Adrenal gland (tissue), 12 donors: Measurements from ENCODE around the gene GPSM1. TPM values are rescaled to one million over a fixed set of nuclear protein-coding genes. Genes with fewer than 3 reads are reported as not detected.
A peak's percentile ranks its signal among the peaks of the same experiment; 100 is the strongest.

Experiments used
- DNase-seq, 7 donors: peaks; one replicate each; pipeline ENCODE4 v3.0.0-alpha.2; 2019 to 2020
- H3K27ac ChIP-seq, 5 donors: fragments of 200-600 bp; sonication (generic) in 4 of 5; 1 replicate in 3 of 5; 2 replicates in 2 of 5; pipeline versions ENCODE4 v1.5.1 to v1.8.0; 2016 to 2020; ENCODE audit warnings: mild to moderate bottlenecking in 1 of 5
- H3K27me3 ChIP-seq: fragments of 200-600 bp; 2 replicates; pipeline ENCODE4 v1.8.0; 2021
- H3K36me3 ChIP-seq, 2 donors: fragments of 200-600 bp; replicated peaks in 1 of 2; 1 replicate in 1 of 2; 2 replicates in 1 of 2; pipeline versions ENCODE4 v1.5.1 to v1.8.0; 2018 to 2022
- H3K4me1 ChIP-seq, 2 donors: fragments of 200-600 bp; replicated peaks in 1 of 2; 1 replicate in 1 of 2; 2 replicates in 1 of 2; pipeline versions ENCODE4 v1.5.1 to v1.8.0; 2018 to 2021
- H3K4me3 ChIP-seq, 4 donors: fragments of 200-600 bp; sonication (generic) in 3 of 4; one replicate each; pipeline ENCODE4 v1.5.1; 2016 to 2018
- H3K9me3 ChIP-seq, 3 donors: fragments of 200-600 bp; sonication (generic) in 1 of 3; replicated peaks in 1 of 3; 1 replicate in 2 of 3; 2 replicates in 1 of 3; pipeline versions ENCODE4 v1.5.1 to v1.8.0; 2016 to 2021
- POLR2A ChIP-seq, 2 donors: fragments of 450-650 bp; IDR thresholded peaks; one replicate each; pipeline ENCODE4 v1.6.1; 2017; ENCODE audit warnings: antibody characterized with exemption in 2 of 2, mild to moderate bottlenecking in 2 of 2, moderate library complexity in 1 of 2
- WGBS, 4 donors: extraction: QIAGEN DNeasy Blood & Tissue Kit in 2 of 4; methylation state at CpG; one replicate each; pipeline versions ENCODE4 v1.1.5 to v1.1.7; 2013 to 2017; 5-methylcytosine and 5-hydroxymethylcytosine counted together
- intact Hi-C, 2 donors: fragments of 100-400 bp; cut with DNase I; formaldehyde crosslinking; loops; one replicate each; pipeline versions ENCODE4 v1.14.1 to v1.15.0; 2022 to 2023
- polyA plus RNA-seq, 3 donors: library from polyadenylated mRNA; stranded (reverse); fragments of 200-250 nt in 2 of 3; fragments of 350-450 nt in 1 of 3; fragmentation: Illumina TruSeq in 1 of 3; extraction: RNeasy Lipid Tissue Mini Kit (QIAGEN cat#74804) in 1 of 3; gene quantifications; one replicate each; pipeline ENCODE4 v1.2.3, GENCODE V29; 2013 to 2014
- total RNA-seq, 9 donors: library from RNA; depleted of rRNA in 4 of 9; stranded (reverse); fragments of >200 nt in 4 of 9; fragments of 120-200 nt in 1 of 9; fragmentation: NEBNext Ultra II Directional in 1 of 9; extraction: Animal tissue kit (Norgen Biotek cat#: 25700) in 1 of 9; gene quantifications; one replicate each; pipeline versions ENCODE4 v1.1.0 to v1.2.4, GENCODE V29; 2013 to 2023
- TF ChIP-seq, protein P1 (sequence below), 6 experiments: fragments of 450-650 bp in 4 of 6; fragments of 200-600 bp in 2 of 6; sonication (generic) in 1 of 6; IDR thresholded peaks; 1 replicate in 5 of 6; 2 replicates in 1 of 6; pipeline versions ENCODE4 v1.5.1 to v1.8.0; 2016 to 2021; ENCODE audit warnings: antibody characterized with exemption in 6 of 6, mild to moderate bottlenecking in 2 of 6, moderate library complexity in 1 of 6
- donor health status: healthy with polysubstance abuse.
- donor health status: Bipolar disorder and iron deficiency.
- donor health status: DM: yes; HTN: yes; CAD: no.
- donor health status: DM: no; HTN: no; CAD: no.
- donor health status: DM: no; HTN: no; CAD: no.
- donor health status: DM: yes; HTN: yes; CAD: no.

Gene GPSM1
- total and polyA plus RNA-seq, 12 donors, result 2.9 to 50.4 (median 17.2) TPM

GRCh38 chr9:136352682-136353081 lies 25.3 kb downstream of the GPSM1 start:
- Histone ChIP-seq H3K36me3 (no peaks in the 10 kb centered on the region), H3K4me1 (peaks cover 0 to 14% of the 10 kb centered on the region in 2 donors), H3K4me3 (no peak overlapping the region), H3K27me3 (no peaks in the 10 kb centered on the region), H3K9me3 (no peaks in the 10 kb centered on the region), H3K27ac (no peak overlapping the region)
- no peak for DNase-seq
- intact Hi-C loops, result no loop called here
- 88 to 89% (median 88%) methylated on average over 13 to 16 of the region's 16 CpGs for WGBS, 4 donors
- TF ChIP-seq, protein P1, sequence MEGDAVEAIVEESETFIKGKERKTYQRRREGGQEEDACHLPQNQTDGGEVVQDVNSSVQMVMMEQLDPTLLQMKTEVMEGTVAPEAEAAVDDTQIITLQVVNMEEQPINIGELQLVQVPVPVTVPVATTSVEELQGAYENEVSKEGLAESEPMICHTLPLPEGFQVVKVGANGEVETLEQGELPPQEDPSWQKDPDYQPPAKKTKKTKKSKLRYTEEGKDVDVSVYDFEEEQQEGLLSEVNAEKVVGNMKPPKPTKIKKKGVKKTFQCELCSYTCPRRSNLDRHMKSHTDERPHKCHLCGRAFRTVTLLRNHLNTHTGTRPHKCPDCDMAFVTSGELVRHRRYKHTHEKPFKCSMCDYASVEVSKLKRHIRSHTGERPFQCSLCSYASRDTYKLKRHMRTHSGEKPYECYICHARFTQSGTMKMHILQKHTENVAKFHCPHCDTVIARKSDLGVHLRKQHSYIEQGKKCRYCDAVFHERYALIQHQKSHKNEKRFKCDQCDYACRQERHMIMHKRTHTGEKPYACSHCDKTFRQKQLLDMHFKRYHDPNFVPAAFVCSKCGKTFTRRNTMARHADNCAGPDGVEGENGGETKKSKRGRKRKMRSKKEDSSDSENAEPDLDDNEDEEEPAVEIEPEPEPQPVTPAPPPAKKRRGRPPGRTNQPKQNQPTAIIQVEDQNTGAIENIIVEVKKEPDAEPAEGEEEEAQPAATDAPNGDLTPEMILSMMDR (IDR thresholded peaks at IDR 0.05), result no peak
- TF ChIP-seq POLR2A (IDR thresholded peaks at IDR 0.05), result no peak

DNA sequence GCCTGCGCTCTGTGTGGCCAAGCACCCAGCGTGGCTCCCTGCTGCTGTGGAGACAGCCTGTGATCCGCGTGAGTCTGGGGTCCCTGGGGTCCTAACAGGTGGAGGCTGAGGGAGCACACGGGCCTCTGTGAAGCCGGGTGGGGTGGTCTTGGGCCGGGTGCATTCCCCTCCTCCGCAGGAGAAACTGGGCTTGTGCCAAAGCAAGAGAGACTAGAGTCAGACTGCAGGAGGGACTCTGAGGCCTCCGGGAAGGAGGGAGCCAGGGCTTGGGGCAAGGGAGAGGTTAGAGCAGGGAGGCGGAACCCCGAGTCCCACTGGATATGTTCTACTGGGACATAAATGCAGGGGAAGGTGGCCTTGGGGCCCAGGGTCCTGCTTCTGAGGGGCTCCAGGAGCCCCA lies 25.7 kb downstream of the GPSM1 start:
- DNase-seq, result no peak
- H3K36me3 ChIP-seq, result no peaks in the 10 kb centered on the region
- no peak for TF ChIP-seq POLR2A (IDR thresholded peaks at IDR 0.05)
- TF ChIP-seq, protein P1 (IDR thresholded peaks at IDR 0.05), result no peak
- WGBS, 4 donors, result 89 to 91% (median 91%) methylated on average over 8 to 11 of the region's 11 CpGs
- peaks cover 0 to 16% of the 10 kb centered on the region in 2 donors for H3K4me1 ChIP-seq
- H3K9me3 ChIP-seq, result no peaks in the 10 kb centered on the region
- H3K27me3 ChIP-seq, result no peaks in the 10 kb centered on the region
- H3K4me3 ChIP-seq, result no peak overlapping the region
- intact Hi-C loops, result no loop called here
- H3K27ac ChIP-seq, result no peak overlapping the region

DNA sequence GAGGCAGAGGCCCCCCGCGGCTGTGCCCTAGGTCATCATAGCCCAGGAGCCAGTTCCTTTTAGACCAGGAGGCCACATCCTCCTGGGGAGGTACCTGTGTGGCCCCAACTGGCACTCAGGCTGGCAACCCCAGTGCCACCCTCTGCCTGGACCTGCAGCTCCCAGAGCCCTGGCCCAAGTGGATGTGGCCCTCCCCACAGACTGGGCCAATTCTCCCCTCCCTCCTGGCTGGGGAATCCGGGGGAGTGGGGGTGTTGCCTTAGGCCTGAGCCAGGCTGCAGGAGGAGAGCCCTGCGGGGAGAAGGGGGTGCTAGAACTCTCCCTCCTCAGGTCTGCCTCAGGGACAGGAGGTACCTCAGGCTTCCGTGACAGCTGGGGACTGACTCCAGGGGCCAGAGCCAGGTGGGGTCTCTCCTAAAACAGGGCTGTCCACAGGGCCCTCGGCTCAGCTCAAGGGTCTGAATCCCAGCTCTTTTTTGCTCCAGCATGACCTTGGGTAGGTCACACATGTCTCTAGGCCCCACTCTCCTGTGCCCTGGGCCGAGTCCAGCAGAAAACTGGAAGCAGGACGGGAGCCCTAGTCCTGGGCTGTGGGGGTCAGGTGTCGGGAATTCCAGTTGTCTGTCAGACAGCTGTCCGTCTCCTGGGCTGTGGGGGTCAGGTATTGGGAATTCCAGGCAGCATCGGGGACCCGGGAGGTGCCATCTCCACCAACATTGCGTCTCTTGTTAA lies 26.6 kb downstream of the GPSM1 start:
- Histone ChIP-seq H3K4me1 (peaks cover 0 to 19% of the 10 kb centered on the region in 2 donors), H3K36me3 (no peaks in the 10 kb centered on the region), H3K9me3 (no peaks in the 10 kb centered on the region), H3K27me3 (no peaks in the 10 kb centered on the region), H3K4me3 (no peak overlapping the region), H3K27ac (peak overlapping the region in 3 of 5 donors; percentile 22 to 56 (median 46))
- DNase-seq, result peak in 1 of 7 donors; percentile 46
- intact Hi-C loops, result no loop called here
- 68 to 81% (median 75%) methylated on average over 3 to 13 of the region's 13 CpGs for WGBS, 4 donors
- TF ChIP-seq, protein P1 (IDR thresholded peaks at IDR 0.05), result no peak
- no peak for TF ChIP-seq POLR2A (IDR thresholded peaks at IDR 0.05)

DNA sequence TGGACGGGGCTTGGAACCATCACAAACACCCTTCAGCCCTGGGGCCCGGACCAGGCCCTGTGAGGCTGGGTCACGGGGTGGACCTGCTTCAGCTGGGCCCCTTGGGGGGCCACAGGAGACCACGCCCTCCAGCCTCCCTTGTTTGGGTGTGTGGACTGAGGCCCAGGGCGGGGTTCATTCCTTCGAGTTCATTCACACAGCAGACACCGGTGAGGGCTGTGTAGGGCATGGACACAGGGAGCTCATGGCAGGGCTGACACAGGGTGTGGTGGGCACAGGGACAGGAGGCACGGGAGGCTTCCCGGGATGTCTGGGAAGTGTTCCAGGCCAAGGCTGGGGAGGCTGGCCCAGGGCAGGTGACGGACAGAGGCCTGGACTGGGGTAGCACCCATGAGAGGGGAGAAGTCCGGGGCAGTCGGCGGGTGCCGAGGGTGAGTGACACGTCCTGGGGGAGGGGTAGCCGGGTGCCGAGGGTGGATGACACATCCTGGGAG lies 27.3 kb downstream of the GPSM1 start:
- no peak overlapping the region for H3K4me3 ChIP-seq
- WGBS, 4 donors, result 36 to 55% (median 52%) methylated on average over 9 to 17 of the region's 17 CpGs
- no peaks in the 10 kb centered on the region for H3K9me3 ChIP-seq
- TF ChIP-seq, protein P1 (IDR thresholded peaks at IDR 0.05), result no peak
- no peak for TF ChIP-seq POLR2A (IDR thresholded peaks at IDR 0.05)
- H3K36me3 ChIP-seq, result no peaks in the 10 kb centered on the region
- peak overlapping the region in 3 of 5 donors; percentile 22 to 56 (median 46) for H3K27ac ChIP-seq
- no peaks in the 10 kb centered on the region for H3K27me3 ChIP-seq
- peaks cover 0 to 19% of the 10 kb centered on the region in 2 donors for H3K4me1 ChIP-seq
- peak in 6 of 7 donors; percentile 64 to 81 (median 67) for DNase-seq
- intact Hi-C loops, result no loop called here
